NCI-H460 (cell line): ENCODE data around the gene MROH2A. TPM values are rescaled to one million over a fixed set of nuclear protein-coding genes. Genes with fewer than 3 reads are reported as not detected.
"Not testable (repeated sequence)": the region's sequence is repeated elsewhere in the genome, so short reads cannot be mapped to it uniquely, and the experiment has no call there.

Experiments used
- DNase-seq: peaks from one replicate; pipeline ENCODE4 v3.0.0-alpha.2; 2016; ENCODE audit warnings: low read depth; ENCODE audit errors: extremely low read depth
- polyA plus RNA-seq: library from polyadenylated mRNA; depleted of rRNA; stranded (reverse); fragments of >200 nt; gene quantifications from 2 replicates; pipeline ENCODE4 v1.2.3, GENCODE V29; 2014; cell fraction: nucleus; rRNA removed
- total RNA-seq: library from RNA; depleted of rRNA; stranded (reverse); fragments of >200 nt; shearing (Covaris generic); gene quantifications from 2 replicates; pipeline ENCODE4 v1.2.3, GENCODE V29; 2014; rRNA removed

MROH2A gene
- not detected in 2 replicates for total RNA-seq
- polyA plus RNA-seq = not detected in 2 replicates

DNA sequence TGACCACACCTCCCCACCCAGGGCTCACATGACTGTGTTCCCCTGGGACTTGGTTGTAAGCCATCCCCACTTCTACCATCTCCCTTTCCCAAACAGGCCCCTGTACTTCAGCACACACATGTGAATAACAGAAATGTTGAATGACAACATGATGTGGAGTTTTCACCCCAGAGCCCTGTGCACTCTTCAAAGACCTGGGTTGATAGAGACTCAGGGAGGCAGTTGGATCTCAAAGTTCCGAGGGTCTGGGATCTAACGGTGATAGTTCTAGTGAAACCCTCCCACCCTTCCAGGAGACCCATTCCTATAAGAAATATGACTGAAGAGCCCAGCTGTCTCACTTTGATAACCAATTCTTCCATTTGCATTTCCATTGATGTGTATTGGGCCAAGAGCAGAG, at the start of gene MROH2A:
Gene MROH2A (plus strand): TSS at position 301 of the 400 bp plus-strand sequence. CDS start 1,029 bp downstream, outside the sequence.
- DNase-seq = no peak

- no peak for DNase-seq
These were observed 49.3 kb upstream of the MROH2A start, which contains the start of gene UGT1A3 for GRCh38 chr2:233728723-233729301. TSS of gene UGT1A3 (plus strand) at chr2:233729042. CDS start at chr2:233729127, 85 bp downstream.

DNA sequence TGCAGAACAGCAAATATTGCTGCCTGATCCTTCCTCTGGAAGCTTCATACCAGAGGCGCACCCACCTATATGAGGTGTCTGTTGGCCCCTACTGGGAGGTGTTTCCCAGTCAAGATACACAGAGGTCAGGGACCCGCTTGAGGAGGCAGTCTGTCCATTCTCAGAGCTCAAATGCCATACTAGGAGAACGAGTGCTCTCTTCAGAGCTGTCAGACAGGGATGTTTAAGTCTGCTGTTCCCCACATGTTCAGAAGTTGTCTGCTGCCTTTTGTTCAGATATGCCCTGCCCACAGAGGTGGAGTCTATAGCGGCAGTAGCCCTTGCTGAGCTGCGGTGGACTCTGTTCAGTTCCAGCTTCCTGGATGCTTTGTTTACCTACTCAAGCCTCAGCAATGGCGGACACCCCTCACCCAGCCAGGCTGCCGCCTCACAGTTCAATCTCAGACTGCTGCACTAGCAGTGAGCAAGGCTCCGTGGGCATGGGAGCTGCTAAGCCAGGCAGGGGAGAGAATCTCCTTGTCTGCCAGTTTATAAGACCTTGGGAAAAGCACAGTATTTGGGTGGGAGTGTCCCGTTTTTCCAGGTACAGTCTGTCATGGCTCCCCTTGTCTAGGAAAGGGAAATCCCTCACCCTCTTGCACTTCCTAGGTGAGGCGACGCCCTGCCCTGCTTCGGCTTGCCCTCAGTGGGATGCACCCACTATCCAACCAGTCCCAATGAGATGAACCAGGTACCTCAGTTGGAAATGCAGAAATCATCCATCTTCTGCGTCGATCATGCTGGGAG, 41.1 kb upstream of the MROH2A start:
- not testable (repeated sequence) for DNase-seq

DNA sequence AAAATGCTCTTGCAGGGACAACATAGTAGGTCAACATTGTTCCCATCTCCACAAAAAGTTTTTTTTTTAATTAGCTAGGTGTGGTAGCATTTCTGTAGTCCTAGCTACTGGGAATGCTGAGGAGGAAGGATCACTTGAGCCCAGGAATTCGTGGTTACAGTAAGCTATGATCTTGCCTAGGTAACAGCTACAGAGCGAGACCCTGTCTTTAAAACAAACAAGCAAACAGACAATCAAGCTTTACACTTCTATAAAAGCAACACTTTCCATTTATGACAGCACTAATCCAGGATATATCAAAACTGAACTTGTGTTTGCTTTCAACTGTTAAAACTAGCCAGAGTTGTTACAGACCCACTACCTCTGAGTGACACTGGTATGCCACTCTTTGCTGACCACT, 37.3 kb upstream of the MROH2A start:
- no peak for DNase-seq

DNA sequence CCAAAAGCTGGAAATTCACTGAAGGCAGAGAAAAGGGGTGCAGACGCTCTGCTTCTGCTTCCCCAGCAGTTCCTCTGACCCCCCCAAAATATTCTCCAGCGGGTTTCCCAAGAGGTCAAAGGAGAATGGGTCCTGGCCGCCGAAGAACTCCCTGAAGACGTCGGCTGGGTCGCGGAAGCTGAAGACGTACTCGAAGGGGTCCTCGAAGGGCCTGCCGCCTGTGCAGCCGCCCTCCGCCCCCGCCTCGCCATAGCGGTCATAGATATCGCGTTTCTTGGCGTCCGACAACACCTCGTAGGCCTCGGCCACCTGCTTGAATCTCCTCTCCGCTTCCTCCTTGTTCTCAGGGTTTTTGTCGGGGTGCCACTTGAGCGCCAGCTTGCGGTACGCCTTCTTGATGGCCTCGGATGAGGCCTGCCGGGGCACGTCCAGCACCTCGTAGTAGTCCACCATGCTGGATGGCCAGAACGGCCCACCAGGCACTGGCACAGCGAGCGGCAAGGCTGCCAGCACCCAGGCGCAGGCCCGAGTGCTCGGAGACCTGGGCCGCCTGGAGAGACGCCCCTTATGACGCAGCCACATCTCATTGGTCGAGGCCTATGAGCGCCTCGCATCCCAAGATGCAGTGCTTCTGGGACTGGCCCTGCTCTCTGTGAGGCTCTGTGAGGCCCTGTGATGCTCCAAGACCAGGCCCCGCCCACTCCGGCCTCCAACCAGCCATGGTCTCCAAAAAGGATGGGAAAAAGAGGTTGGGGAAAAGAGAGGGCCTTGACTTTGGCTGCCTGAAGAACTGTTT, 34.5 kb upstream of the MROH2A start:
- no peak for DNase-seq

DNA sequence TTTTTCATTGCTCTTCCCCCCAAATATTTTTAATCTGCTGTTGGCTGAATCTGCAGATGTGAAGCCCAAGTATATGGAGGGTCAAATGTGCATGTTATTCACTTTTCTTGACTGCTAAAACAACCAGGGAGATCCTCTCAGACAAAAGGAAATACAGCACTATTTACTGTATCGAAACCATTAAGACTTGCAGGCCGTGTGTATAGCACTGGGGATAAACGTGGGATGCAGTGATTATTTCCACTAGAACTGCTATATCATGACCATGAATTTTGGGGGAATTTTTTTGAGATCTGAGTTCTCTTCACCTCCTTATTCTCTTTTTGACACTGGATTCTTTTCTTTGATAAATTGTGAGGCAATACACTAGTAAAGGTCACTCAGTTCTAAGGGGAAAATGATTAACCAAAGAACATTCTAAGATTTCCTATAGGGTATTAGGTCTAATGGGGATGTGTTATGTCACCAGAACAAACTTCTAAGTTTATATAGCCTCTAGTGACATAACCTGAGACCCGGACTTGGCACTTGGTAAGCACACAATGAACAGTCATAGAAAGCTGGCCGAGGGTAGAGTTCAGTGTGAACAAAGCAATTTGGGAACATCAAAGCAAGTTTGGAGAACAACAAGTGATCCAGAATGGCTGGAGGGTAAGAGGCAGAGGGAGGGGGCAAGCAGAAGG, 32.9 kb upstream of the MROH2A start:
- DNase-seq = no peak

DNA sequence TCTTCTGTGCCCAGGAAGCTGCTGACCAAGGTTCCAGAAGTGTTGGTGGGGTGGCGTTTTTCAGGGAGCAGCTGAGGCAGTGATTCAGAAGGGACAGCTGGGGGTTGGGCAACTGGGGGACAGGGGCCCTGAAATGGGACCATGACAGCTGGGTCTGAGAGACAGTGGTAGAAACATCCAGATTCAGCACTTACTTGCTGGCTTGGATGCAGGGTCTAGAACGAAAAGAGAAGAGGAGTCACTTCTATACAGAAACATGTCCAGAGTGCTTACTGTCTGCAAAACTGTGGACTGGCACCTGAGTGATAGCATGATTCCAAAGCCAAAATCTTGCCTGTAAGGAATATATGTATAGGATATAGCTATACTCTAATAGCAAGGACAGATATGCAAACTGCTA, 32.3 kb upstream of the MROH2A start:
- not testable (repeated sequence) for DNase-seq

DNA sequence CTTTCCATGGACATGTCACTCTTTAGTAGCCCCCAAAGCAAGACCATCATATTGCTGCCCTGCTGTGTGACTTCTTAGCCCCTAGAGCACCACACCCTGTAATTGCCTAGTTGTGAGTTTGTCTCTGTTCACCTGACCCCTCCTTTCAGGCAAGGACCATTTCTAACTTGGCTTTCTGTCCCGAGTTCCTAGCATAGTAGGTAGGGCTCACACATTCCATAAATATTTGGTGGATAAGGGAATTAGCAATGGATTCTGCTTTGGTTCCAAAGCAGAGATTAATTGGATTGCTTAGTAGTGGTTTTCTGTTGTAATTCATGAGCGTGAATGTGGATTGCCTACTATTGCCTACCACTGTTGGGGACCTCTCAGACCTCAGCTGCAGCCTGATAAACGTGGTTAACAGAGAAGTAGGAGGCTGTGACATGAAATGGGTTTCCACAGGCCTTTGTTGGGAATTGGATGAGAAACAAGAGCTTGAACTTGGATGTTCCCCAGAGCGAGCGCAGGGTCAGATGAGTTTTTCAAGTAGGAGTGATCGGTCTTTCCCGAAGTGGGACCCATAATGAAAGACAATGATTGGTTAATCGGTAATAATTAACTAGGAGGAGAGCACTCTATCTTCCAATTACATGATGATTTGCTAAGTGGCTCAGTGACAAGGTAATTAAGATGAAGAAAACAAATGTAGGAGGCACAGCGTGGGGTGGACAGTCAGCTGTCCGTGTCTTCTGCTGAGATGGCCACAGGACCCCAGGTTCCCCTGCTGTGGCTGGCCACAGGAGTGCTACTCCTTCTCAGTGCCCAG, 31.5 kb upstream of the MROH2A start:
- DNase-seq = no peak

- DNase-seq = no peak
These were observed 30.9 kb upstream of the MROH2A start for GRCh38 chr2:233747283-233747544.

DNA sequence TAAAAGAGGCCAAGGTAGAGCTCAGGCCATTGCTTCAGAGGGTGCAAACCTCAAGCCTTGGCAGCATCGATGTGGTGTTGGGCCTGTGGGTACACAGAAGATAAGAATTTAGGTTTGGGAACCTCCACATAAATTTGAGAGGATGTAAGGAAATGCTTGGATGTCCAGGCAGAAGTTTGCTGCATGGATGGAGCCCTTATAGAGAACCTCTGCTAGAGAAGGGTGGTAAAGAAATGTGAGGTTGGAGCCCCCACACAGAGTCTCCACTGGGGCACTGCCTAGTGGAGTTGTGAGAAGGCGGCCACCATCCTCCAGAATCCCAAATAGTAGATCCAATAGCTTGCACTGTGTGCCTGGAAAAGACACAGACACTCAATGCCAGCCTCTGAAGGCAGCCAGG, 27.4 kb upstream of the MROH2A start:
- not testable (repeated sequence) for DNase-seq

DNA sequence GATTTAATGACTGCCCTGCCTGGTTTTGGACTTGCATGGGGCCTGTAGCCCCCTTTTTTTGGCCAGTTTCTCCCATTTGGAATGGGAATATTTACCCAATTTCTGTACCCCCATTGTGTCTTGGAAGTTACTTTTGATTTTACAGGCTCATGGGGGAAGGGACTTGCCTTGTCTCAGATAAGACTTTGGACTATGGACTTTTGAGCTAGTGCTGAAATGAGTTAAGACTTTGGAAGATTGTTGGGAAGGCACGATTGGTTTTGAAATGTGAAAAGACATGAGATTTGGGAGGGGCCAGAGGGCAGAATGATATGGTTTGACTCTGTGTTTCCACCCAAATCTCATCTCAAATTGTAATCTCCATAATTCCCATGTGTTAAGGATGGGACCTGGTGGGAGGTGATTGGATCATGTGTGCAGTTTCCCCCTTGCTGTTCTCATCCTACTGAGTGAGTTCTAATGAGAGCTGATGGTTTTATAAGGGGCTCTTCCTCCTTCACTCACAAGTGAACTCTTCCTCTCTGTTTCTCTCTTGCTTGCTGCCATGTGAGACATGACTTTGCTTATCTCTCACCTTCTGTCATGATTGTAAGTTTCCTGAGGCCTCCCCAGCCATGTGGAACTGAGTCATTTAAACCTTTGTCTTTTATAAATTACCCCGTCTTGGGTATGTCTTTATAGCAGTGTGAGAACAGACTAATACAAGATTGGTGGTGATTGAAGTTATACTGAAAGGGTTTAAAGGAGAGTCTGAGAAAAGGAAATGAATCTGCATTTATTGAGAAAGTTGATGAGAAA, 26.7 kb upstream of the MROH2A start:
- not testable (repeated sequence) for DNase-seq

- DNase-seq = no peak
These were observed 23.1 kb upstream of the MROH2A start for GRCh38 chr2:233754872-233755611.

- DNase-seq = no peak
These were observed 21.6 kb upstream of the MROH2A start for GRCh38 chr2:233756429-233757081.

DNA sequence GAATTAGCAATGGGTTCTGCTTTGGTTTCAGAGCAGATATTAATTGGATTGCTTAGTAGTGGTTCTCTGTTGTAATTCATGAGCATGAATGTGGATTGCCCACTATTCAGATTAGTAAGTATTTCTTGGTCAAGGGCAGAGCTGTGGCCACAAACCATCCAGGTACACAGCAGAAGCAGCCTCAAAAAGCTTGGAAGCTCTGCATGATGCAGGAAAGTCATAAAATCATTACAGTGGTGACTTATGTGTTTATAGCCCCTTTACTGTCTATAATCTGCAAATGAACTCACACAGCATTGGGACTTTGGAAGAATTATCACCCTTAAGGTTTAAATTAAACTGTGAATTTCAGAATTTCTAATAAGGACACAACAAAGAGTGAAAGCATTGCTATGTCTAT, 20.0 kb upstream of the MROH2A start:
- DNase-seq = no peak

GRCh38 chr2:233758849-233759248, 19.3 kb upstream of the MROH2A start:
- no peak for DNase-seq

DNA sequence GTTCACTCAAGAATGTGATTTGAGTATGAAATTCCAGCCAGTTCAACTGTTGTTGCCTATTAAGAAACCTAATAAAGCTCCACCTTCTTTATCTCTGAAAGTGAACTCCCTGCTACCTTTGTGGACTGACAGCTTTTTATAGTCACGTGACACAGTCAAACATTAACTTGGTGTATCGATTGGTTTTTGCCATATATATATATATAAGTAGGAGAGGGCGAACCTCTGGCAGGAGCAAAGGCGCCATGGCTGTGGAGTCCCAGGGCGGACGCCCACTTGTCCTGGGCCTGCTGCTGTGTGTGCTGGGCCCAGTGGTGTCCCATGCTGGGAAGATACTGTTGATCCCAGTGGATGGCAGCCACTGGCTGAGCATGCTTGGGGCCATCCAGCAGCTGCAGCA, 18.1 kb upstream of the MROH2A start, which contains the start of gene UGT1A1:
Gene UGT1A1 (plus strand): TSS at position 228 of the 400 bp plus-strand sequence. CDS start 18 bp downstream, at position 246.
- no peak for DNase-seq

DNA sequence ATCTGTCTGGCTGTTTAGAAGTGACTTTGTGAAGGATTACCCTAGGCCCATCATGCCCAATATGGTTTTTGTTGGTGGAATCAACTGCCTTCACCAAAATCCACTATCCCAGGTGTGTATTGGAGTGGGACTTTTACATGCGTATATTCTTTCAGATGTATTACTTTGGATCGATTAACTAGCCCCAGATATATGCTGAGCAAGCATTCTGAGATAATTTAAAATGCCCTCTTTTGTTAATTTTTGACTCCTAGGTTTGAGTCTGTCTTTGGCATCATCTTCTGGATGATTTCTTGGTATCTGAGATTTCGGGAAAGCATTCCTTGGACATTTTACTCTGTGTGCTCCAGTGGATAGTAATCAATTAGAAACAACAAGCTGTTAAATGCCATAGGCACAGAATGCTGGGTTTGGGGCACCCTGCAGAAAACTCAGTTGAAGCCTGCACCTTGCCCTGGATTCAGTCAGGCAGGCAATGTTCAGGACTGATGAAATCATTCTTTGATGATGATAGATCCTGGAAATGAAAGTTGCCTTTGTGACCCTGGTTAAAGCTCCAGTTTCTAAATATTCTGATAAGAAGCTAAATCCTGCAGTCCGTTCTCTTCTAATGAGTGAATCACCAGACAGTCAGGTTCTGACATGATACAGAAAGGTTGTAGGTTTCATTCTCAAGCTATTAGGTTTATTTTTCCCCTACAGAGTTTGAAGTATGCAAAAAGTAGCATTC, 16.9 kb upstream of the MROH2A start:
- DNase-seq = no peak
